ENCODE measurements around the gene GHITM.
A peak's percentile ranks its signal among the peaks of the same experiment; 100 is the strongest.

Gene GHITM

DNA sequence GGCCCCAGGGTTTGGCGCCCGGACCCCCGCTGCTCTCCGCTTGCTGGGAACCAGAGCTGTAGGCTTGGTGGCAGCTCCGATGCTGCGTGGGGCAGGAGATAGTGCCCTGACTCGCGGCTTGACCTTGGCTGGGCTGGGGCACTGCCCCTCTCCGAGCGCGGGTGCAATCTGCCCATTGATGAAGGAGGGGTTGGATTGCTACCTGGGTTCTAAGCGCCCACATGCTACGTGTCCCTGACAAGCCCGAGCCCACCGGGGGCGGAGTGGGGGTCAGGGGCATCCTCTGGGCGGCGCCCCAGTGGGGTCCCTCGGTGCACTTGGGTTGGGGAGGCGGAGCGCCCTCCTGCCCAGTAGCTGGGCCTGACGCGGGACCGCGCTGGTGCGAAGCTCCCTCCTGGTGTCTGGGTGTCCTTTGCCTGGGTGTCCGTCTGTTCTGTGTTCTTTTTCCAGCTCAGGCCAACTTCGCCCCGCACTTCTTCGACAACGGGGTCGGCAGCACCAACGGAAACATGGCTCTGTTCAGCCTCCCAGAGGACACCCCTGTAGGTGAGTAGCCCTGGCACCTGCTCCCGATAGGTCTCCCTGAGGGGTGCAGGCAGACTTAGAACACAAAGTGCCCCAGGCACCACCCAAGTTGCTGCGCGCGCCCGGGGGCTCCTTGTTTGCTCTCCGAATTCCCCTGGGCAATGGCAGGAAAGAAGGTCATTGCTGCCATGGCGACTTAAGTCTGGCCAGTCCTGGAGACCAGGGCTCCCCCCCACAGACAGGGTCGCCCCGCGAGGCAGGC is 55.9 kb downstream of the GHITM start:
- no peak for TF ChIP-seq ZNF274 (IDR thresholded peaks at IDR 0.05; ENCODE audit: low read depth, low read length)
- peak overlapping the region; percentile 49; the same call in 1 of the 2 replicates for H3K4me3 ChIP-seq (ENCODE audit: low read length)

GRCh38 chr10:84196083-84196482 is 56.8 kb downstream of the GHITM start:
- no peak for TF ChIP-seq ZNF274 (IDR thresholded peaks at IDR 0.05; ENCODE audit: low read depth, low read length)
- no peak overlapping the region for H3K4me3 ChIP-seq (ENCODE audit: low read length)

DNA sequence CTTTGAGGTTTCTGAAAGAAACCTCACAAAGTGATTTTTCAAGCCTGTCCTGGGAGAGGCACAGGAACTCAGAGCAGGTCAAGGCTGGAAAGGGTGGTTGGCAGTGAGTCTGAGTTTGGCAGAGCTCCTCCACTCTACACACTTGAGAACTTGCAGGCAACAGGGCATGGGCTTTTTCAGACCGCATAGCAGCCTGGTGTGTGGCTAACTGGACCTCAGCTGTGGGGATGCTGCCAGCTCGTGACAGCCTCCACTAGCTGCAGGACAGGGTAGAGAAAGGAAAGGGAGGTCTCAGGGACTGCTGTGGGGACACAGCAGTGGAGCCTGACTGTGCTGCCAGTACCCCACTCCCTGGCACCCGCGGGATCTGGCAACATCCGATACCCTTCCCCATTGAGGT is 57.6 kb downstream of the GHITM start:
- H3K4me3 ChIP-seq (ENCODE audit: low read length): no peak overlapping the region
- no peak for TF ChIP-seq ZNF274 (IDR thresholded peaks at IDR 0.05; ENCODE audit: low read depth, low read length)

GRCh38 chr10:84197643-84198042 is 58.3 kb downstream of the GHITM start:
- no peak overlapping the region for H3K4me3 ChIP-seq (ENCODE audit: low read length)
- TF ChIP-seq ZNF274 (IDR thresholded peaks at IDR 0.05; ENCODE audit: low read depth, low read length): no peak

DNA sequence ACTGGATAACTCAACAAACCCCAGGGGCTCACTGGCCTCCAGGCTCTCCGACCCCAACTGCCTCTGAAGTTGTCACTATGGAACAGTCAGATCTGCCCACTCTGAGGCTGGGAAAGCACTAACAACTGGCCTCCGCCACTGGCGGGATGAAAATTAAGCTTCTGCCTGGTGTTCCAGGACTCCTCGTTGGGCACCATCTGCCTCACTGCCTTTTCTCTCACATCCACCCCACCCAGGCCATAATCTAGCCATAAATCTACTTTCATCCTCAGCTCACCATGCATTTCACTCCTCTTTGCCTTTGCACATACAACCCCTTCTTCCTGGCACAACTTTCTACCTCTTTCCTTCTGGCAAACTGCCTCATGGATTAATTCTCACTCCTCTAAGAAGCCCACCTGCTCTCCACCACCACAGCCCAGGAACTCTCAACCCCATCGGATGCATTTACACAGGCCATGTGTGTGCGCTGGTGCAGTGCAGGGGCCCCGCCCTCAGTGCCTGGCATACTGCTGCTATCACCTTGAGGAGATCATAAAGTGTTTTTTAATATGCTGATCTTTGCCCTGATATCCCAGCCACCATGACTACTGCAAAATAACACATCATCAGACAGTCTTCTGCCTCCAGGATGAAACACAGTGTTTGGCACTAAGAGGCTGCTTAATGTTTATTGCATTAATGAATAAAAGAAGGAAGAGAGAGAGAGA is 59.1 kb downstream of the GHITM start:
- TF ChIP-seq ZNF274 (IDR thresholded peaks at IDR 0.05; ENCODE audit: low read depth, low read length): no peak
- no peak overlapping the region for H3K4me3 ChIP-seq (ENCODE audit: low read length)

DNA sequence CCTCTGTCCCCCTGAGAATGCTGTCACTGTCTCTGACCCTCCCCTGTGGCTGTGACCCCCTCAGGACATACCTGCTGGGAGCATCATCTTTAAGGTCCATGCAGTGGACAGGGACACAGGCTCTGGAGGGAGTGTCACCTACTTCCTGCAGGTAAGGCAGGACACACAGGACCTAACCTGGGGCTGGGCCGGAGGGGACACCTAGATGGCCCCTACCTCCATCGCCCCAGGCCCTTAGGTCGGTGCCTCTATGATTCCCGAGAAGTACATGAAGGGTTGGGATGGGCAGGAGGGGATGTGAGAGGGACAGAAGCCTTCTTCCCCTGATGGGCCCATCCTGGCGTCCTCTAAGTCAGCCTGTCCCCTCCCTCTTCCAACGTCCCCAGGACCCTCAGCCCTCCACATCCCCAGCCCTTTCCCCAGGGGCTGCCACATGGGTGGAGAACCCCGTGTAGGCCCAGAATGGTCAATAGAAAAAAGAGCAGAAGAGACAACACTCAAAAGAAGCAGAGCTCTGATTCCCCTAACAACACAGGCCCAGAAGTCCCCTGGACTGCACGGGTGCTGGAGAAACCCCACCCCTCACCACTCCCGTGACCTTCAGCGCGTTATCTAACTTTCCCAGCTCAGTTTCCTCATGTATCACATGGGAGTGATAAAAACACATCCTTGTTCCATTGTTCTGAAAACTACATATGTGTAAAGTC is 61.4 kb downstream of the GHITM start:
- H3K4me3 ChIP-seq (ENCODE audit: low read length): no peak overlapping the region
- no peak for TF ChIP-seq ZNF274 (IDR thresholded peaks at IDR 0.05; ENCODE audit: low read depth, low read length)

GRCh38 chr10:84201244-84201606 is 61.9 kb downstream of the GHITM start:
- H3K4me3 ChIP-seq (ENCODE audit: low read length): no peak overlapping the region
- TF ChIP-seq ZNF274 (IDR thresholded peaks at IDR 0.05; ENCODE audit: low read depth, low read length): no peak

DNA sequence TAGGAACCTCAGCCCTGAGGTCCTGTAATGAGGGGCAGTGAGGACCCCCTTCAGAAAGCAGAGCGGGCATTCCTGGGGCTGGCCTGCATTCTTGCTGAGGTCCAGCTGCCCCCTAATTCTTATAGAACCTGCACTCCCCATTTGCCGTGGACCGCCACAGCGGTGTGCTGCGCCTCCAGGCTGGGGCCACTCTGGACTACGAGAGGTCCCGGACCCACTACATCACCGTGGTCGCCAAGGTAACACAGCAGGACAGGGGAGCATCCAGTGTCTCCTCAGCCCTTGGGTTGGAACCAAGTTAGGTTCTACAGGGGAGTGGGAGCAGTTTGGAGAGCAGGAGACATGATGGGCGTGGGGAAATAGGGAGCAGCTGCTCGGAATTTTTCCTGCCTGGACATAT is 62.4 kb downstream of the GHITM start:
- H3K4me3 ChIP-seq (ENCODE audit: low read length): no peak overlapping the region
- TF ChIP-seq ZNF274 (IDR thresholded peaks at IDR 0.05; ENCODE audit: low read depth, low read length): no peak

DNA sequence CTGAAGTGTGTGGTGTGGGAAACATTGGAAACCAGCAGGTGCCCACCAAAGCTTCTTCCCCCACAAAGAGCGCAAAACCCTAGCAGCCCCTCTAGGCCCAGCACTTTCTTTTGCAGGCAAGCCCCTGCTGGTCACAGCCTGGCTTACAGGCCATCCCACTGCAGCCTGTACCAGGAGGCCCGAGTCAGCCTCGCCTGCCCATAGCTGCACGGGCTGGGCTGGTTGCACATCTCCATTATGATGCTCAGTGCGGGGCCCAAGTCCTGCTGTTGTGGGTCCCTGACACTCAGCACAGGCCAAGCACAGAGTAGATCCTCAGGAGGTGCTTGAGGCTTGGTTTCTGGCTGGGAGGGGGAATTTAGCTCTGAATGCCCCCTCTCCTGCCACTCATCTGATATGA is 63.0 kb downstream of the GHITM start:
- no peak overlapping the region for H3K4me3 ChIP-seq (ENCODE audit: low read length)
- TF ChIP-seq ZNF274 (IDR thresholded peaks at IDR 0.05; ENCODE audit: low read depth, low read length): no peak

Measured in GM08714 (cell line).